KOPT-K1 (cell line): ENCODE measurements around the gene DNAAF5.

Experiments
- H3K27ac ChIP-seq: fragments of 200-600 bp; sonication (generic); 2 replicates; pipeline ENCODE4 v1.5.1; 2016; ENCODE audit warnings: antibody characterized with exemption, mild to moderate bottlenecking, low read depth, low read length; ENCODE audit not compliant: poor library complexity, severe bottlenecking
- H3K36me3 ChIP-seq: fragments of 200-600 bp; sonication (generic); 2 replicates; pipeline ENCODE4 v1.5.1; 2017; ENCODE audit warnings: antibody characterized with exemption, mild to moderate bottlenecking, low read length, moderate library complexity; ENCODE audit not compliant: insufficient read depth
- H3K9me3 ChIP-seq: fragments of 200-600 bp; sonication (generic); 2 replicates; pipeline ENCODE4 v1.5.1; 2017; ENCODE audit warnings: antibody characterized with exemption, low read length, mild to moderate bottlenecking; ENCODE audit not compliant: insufficient read depth, poor library complexity, severe bottlenecking

The DNAAF5 gene

DNA sequence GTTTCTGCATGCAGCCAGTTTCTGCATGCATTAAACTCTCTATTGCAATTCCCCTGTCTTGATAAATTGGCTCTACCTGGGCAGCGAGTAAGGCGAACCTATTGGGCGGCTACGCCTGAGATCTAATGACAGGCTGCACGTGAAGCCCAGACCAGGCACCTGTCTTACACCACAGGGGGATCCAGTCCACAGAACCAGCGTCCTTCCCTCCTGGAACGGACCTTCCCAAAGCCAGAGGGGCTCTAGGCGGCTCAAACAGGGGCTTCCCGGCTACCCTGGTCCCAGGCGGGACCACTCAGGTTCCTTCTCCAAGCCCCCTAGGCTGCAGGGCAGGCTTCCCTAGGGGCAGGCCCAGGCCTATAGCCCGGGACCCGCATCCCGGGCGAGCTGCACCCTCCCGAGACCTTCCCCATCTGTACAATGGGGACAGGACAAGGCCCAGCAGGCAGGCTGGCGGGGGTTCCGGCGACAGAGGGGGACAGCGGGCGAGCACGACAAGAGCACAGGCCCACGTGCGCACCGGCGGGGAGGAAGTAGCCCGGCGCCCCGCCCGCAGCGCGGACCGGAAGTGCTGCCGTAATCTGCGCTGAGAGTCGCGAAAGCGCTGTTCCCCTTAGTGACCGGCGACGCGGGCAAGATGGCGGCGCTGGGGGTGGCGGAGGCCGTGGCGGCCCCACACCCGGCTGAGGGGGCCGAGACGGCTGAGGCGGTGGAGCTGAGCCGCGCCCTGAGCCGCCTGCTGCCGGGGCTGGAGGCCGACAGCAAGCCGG is at the start of gene DNAAF5:
Gene DNAAF5 (plus strand): TSS at position 616 of the 770 bp plus-strand sequence. CDS start 22 bp downstream, at position 638.
- peaks cover 63% of the 10 kb centered on the region for H3K36me3 ChIP-seq
- peaks cover 49% of the 10 kb centered on the region for H3K9me3 ChIP-seq
- peak within 1 kb of the TSS; percentile 86 for H3K27ac ChIP-seq

DNA sequence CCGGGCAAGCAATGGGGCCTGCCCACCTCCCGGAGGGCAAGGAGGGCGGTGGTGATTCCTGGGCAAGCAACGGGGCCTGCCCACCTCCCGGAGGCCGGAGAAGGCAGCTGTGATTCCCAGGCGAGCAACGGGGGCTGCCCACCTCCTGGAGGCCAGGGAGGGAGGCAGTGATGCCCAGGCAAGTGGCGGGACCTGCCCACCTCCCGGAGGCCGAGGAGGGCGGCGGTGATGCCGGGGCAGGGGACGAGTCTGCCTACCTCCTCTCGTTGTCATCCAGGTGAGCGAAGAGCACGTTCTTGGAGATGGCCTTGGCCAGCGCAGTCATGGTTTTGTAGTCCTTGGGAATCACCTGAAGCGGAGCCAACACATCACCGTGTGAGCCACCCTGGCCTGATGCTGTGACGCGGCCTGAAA is 49.5 kb upstream of the DNAAF5 start:
- no peak overlapping the region for H3K27ac ChIP-seq

DNA sequence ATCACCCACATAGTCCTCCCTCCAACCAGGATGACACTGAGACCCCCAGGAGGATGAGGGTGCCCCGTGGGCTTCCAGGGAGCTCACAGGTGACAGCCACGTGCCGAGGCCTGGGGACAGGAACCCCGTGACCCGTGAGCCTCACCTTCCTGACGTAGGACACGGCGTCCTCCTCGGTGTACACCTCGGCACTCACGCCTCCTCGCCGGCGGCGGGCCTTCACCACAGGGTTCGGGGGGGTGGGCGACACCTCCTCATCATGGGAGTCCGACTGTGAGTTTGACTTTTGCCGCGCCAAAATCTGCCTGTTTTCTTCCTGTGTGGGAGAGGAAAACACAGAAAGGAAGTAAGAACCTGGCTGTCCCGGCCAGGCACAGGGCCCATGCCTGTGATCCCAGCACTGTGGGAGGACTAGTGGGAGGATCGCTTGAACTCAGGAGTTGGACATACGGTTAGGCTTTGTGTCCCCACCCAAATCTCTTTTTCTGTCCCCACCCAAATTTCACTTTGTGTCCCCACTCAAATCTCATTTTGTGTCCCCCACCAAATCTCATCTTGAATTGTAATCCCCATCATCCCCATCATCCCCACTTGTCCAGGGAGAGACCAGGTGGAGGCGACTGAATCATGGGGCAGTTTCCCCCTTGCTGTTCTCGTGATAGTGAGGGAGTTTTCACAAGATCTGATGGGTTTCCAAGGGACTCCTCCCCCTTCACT is 45.9 kb upstream of the DNAAF5 start:
- H3K27ac ChIP-seq = no peak overlapping the region
- H3K9me3 ChIP-seq = peaks cover 47% of the 10 kb centered on the region
- peaks cover 77% of the 10 kb centered on the region for H3K36me3 ChIP-seq

More for the DNA sequence above, 49.5 kb upstream of the DNAAF5 start:
- Histone ChIP-seq H3K36me3 (peaks cover 77% of the 10 kb centered on the region), H3K9me3 (peaks cover 17% of the 10 kb centered on the region)

DNA sequence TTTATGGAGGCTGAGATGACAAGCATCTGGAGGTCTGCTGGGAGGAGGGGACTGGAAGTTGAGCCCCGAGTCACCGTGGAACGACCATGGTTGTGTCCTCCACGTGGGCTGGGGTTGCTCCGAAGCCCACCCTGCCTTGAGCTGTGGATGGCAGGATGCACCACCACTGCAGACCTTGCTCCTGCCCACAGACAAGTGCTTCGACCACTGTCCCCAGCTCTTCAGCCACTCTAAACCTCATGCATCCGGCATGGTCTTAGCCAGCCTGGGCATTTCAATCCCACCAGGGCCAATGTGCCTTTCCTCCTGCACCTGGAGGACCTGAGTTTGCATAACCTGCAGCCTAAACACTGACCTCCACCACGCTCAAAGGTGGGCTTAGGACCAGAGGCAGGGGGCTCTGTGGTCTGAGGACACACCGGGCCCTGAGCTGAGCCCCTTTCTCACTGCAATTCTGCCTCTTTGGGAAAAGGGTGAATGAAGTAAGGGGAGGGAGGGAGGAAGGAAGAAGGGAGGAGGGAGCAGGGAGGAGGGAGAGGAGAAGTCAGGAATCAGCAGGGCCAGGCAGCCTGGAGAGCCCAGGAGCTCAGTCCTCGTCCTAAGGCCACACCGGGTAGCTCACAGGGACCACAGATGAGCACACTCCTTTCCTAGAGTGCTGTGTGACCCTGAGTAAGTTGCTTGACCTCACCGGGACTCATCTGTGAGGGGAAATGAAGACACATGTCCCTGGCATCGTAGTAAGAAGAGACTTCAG is 44.8 kb upstream of the DNAAF5 start:
- peaks cover 66% of the 10 kb centered on the region for H3K36me3 ChIP-seq
- H3K9me3 ChIP-seq = peaks cover 59% of the 10 kb centered on the region
- H3K27ac ChIP-seq = no peak overlapping the region

DNA sequence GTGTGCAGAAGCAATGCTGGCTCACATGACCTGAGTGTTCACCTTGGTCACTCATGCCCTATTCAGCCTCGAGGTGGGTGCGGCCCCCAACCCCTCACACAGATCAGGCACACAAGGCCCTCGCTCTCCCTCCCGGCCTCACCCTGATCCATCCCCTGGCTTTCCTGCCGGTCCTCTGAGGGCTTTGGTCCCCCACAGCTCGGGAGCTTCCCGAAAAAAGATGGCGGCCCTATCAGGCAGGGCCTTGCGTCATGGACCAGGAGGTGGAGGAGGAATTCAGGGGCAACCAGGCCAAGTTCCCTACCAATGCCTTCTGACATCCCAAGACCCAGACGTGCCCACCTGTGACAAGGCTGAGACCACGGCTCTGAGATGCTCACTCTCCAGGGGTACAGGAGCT is 43.7 kb upstream of the DNAAF5 start:
- H3K27ac ChIP-seq = no peak overlapping the region
- H3K36me3 ChIP-seq = peaks cover 60% of the 10 kb centered on the region
- H3K9me3 ChIP-seq = peaks cover 70% of the 10 kb centered on the region

DNA sequence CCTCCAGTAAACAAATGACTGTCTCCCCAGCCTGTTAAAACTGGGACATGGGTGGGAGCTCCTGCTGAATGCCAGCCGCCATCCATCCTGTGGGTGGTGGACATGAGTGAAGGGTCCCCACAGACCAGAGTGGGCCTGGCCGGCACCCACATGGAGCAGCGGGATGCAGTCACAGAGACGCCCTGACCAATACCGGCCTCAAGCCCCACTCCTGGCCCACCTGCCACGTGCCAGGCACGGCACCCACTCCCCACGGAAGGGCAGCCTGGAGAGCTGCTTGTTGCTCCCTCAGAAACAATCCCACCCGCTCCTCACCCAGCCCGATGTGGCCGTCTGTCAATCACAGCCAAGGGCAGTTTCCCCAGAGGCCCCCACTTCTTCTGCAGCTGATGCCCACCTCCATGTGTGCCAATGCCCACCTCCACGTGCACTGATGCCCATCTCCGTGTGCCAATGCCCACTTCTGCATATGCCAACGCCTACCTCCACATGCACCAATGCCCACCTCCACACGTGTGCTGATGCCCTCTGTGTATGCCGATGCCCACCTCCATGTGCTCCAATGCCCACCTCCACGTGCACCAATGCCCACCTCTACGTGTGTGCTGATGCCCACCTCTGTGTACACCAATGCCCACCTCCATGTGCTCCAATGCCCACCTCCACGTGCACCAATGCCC is 42.8 kb upstream of the DNAAF5 start:
- H3K9me3 ChIP-seq = peaks cover 78% of the 10 kb centered on the region
- H3K27ac ChIP-seq = no peak overlapping the region
- peaks cover 60% of the 10 kb centered on the region for H3K36me3 ChIP-seq

DNA sequence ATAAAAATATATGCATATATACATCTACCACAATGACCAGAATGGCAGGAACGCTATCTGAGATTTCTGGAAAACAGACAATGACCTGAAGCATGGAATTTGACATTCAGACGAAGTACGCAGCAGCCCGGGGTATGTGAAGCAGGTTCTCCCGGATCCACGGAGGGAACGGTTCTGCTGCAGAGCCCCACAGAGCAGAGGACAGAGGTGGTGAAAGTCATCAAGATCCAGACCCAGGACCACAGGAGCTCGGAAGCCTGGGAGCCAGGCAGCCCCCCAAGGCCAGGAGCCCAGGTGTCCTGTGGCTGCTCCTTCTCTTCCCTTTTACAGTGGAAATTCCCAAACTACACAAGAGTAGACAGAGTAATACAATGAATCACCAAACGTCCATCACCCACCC is 42.1 kb upstream of the DNAAF5 start:
- H3K27ac ChIP-seq = no peak overlapping the region
- peaks cover 58% of the 10 kb centered on the region for H3K36me3 ChIP-seq
- H3K9me3 ChIP-seq = peaks cover 86% of the 10 kb centered on the region

DNA sequence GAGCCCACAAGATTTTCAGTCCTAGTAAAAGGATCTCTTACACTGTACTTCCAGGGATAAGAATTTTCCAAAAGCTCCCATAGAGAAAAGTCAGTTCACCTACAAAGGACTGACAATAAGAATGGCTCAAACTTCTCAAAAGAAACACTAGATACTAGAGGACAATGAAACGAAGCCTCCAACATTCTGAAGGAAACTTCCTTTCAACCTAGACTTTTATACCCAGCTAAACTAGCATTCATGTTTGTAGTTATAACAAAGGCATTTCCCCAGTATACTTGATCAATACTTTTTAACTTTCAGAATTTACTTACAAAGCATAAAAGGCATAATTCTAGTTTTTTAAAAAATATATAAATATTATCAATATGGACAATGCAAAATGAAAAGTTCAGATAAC is 41.0 kb upstream of the DNAAF5 start:
- H3K27ac ChIP-seq = no peak overlapping the region
- H3K36me3 ChIP-seq = peaks cover 53% of the 10 kb centered on the region
- peaks cover 95% of the 10 kb centered on the region for H3K9me3 ChIP-seq

DNA sequence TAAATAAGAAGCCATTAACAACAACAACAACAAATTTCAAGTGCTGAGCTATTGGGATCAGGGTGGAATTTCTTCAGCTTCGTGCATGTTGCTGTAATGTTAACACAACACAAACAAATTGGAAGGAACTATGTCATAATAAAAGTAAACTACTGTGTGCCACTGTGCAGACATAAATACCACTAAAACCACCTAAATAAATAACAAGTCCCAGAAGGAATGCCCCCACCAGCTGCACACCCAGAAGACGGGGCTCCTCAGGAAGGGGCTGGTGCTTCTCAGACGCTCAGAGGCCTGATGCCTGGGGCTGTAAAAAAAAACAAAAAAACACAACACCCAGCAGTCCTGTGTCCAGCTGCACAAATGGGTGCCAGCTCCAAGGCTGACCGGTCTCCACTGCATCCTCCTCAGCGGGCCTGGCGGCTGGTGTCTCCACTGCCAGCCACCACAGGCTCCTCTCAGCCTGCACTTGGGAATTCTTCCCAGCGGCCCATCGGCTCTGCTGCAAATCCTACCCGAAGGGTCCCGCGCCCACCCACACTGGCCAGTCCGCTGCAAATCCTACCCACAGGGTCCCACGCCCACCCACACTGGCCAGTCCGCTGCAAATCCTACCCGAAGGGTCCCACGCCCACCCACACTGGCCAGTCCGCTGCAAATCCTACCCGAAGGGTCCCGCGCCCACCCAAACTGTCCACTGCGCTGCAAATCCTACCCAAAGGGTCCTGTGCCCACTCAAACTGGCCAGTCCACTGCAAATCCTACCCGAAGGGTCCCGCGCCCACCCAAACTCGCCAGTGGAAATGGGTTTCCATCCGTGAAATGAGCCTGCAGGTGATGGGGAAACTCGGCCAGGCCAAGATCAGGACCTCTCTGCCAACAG is 35.8 kb upstream of the DNAAF5 start:
- H3K9me3 ChIP-seq = peaks cover 67% of the 10 kb centered on the region
- peaks cover 46% of the 10 kb centered on the region for H3K36me3 ChIP-seq
- H3K27ac ChIP-seq = no peak overlapping the region

DNA sequence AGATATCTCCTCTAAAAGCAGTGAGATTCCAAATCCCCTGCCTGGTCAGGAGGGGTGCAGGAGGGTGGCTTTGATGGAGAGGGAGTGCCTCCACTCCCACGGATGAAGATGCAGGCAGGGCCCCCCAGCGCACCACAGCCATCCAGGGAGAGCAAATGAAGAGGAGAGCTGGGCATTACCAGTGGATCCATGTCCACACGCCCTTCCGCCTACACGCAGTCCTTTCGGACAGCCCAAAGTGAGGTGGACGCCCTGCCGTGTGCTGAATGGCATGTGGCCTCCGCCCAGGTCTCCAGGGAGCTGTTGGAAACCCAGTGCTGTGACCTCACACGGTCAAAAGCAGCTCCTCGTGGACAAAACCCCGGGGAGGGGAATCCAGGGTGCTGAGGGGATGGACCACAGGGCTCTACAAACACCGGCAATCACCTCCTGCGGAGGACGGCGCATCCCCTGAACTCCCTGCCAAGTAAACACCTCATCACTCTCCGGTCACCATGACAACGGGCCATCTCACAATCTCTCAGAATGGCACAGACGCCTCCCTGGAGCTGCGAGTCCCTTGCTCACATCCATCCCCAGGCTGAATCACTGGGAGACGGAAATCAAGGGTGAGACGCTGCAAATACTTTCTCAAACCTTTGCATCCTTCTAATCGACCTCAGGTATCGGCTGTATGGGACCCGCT is 35.0 kb upstream of the DNAAF5 start:
- Histone ChIP-seq H3K9me3 (peaks cover 59% of the 10 kb centered on the region), H3K36me3 (peaks cover 49% of the 10 kb centered on the region), H3K27ac (no peak overlapping the region)

DNA sequence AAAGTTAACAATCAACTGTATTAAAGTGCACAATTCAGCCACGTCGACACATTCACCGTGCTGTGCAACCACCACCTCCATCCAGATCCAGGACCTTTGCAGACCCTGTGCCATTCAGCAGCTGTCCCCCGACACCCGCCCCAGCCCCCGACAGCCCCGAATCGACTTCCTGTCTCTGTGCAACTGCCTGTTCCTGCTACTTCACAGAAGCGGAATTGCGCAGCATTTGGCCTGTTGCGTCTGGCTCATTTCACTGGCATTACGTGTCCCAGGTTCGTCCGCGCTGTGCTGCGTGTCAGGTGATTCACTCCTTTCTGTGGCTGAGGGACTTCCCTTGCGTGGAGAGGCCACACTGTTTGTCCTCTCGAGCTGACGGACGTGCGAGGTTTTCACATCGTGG is 33.2 kb upstream of the DNAAF5 start:
- Histone ChIP-seq H3K36me3 (peaks cover 54% of the 10 kb centered on the region), H3K9me3 (peaks cover 41% of the 10 kb centered on the region), H3K27ac (no peak overlapping the region)

DNA sequence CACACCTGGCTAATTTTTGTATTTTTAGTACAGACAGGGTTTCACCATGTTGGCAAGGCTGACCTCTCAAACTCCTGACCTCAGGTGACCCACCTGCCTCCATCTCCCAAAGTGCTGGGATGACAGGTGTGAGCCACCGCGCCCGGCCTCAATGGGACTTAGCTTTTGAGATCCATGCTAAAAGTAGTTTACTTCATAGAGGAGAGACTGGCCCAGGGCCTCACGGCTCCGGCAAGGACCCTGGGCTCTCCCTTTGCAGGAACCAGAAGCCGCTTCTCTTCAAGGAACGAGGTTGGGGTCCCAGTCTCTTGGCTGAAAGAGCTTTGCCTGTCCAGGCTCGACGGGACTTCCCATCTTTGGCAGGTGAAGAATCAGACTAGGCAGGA is 30.1 kb upstream of the DNAAF5 start:
- Histone ChIP-seq H3K36me3 (peaks cover 56% of the 10 kb centered on the region), H3K9me3 (peaks cover 10% of the 10 kb centered on the region), H3K27ac (no peak overlapping the region)

DNA sequence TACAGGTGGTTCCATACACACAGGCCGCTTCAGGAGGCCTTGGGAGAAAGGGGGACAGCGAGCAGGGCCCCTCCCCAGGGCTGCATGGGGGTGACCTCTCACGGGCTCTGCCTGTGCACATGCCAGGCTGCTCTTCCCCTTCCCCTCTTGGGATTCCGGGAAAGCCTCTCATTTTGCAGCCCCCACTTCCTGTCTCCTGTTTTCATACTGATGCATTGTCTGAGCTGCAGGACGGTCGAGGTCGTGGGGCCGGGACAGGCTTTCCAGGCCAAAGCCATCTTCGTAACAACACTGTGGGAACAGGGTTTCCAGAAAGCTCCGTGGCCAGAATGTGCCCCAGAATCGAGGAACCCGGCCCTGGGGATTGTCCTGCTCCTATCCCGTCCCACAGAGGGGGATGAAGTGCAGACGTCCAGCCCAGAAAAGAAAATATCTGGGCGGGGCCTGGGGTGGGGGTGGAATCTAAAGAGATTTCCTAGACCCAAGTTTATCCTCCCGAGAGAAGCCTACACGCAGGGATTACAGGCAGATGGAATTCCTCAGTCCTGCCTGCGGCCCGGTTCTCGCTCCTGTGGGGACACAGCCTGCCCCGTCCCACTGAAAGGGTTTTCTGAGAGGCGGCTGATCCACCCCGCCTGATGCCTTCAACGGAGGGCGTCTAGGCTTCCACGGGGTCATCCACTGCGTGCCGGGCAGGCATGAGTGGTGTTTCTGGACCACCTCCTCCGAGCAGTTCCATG is 29.5 kb upstream of the DNAAF5 start:
- no peak overlapping the region for H3K27ac ChIP-seq
- peaks cover 4% of the 10 kb centered on the region for H3K9me3 ChIP-seq
- H3K36me3 ChIP-seq = peaks cover 50% of the 10 kb centered on the region
